Ovary (tissue), 3 donors: ENCODE measurements around the gene LGI4.

Experiments used
- CTCF ChIP-seq, 3 donors: fragments of 450-650 bp in 2 of 3; fragments of 200-600 bp in 1 of 3; IDR thresholded peaks; one replicate each; pipeline versions ENCODE4 v1.5.1 to v1.8.0; 2016 to 2022; ENCODE audit warnings: antibody characterized with exemption in 3 of 3, mild to moderate bottlenecking in 1 of 3
- EP300 ChIP-seq: sonication (generic); formaldehyde crosslinking; IDR thresholded peaks from one replicate; pipeline ENCODE4 v1.6.1; 2017; ENCODE audit warnings: antibody characterized with exemption
- POLR2A ChIP-seq: fragments of 450-650 bp; IDR thresholded peaks from one replicate; pipeline ENCODE4 v1.6.1; 2017; ENCODE audit warnings: antibody characterized with exemption, mild to moderate bottlenecking, moderate library complexity
- donor health status: DM: no; HTN: no; CAD: no.

- no peak for TF ChIP-seq CTCF (IDR thresholded peaks at IDR 0.05)
- no peak for TF ChIP-seq POLR2A
- TF ChIP-seq EP300: no peak
Observed at GRCh38 chr19:35112995-35113688, 21.7 kb downstream of the LGI4 start.
